ENCODE measurements around the gene OR10D3.

Gene OR10D3

GRCh38 chr11:124195189-124195734, 12.1 kb downstream of the OR10D3 start:
- TF ChIP-seq CTCF (IDR thresholded peaks at IDR 0.05; ENCODE audit: low read depth, low read length): peak; percentile 79
- peak; percentile 43 for DNase-seq (ENCODE audit: extremely low read depth, low read depth)

- DNase-seq (ENCODE audit: extremely low read depth, low read depth): no peak
- no peak for TF ChIP-seq CTCF (IDR thresholded peaks at IDR 0.05; ENCODE audit: low read depth, low read length)
Observed at GRCh38 chr11:124197999-124198398, 14.9 kb downstream of the OR10D3 start.

- no peak for DNase-seq (ENCODE audit: extremely low read depth, low read depth)
- no peak for TF ChIP-seq CTCF (IDR thresholded peaks at IDR 0.05; ENCODE audit: low read depth, low read length)
Observed at GRCh38 chr11:124198897-124199296, 15.8 kb downstream of the OR10D3 start.

- no peak for TF ChIP-seq CTCF (IDR thresholded peaks at IDR 0.05; ENCODE audit: low read depth, low read length)
- DNase-seq (ENCODE audit: extremely low read depth, low read depth): no peak
Observed at GRCh38 chr11:124199702-124200101, 16.6 kb downstream of the OR10D3 start.

- no peak for DNase-seq (ENCODE audit: extremely low read depth, low read depth)
- no peak for TF ChIP-seq CTCF (IDR thresholded peaks at IDR 0.05; ENCODE audit: low read depth, low read length)
Observed at GRCh38 chr11:124200671-124201070, 17.5 kb downstream of the OR10D3 start.

GRCh38 chr11:124202951-124203350, 19.8 kb downstream of the OR10D3 start:
- DNase-seq (ENCODE audit: extremely low read depth, low read depth): no peak
- no peak for TF ChIP-seq CTCF (IDR thresholded peaks at IDR 0.05; ENCODE audit: low read depth, low read length)

GRCh38 chr11:124204008-124204407, 20.9 kb downstream of the OR10D3 start:
- no peak for DNase-seq (ENCODE audit: extremely low read depth, low read depth)
- TF ChIP-seq CTCF (IDR thresholded peaks at IDR 0.05; ENCODE audit: low read depth, low read length): no peak

Measured in AG09319 (cell line).